ENCODE data around the gene FRMPD1. TPM values are rescaled to one million over a fixed set of nuclear protein-coding genes. Genes with fewer than 3 reads are reported as not detected.

The FRMPD1 gene
- total RNA-seq, 4 donors from 2014 or later = 0.27 to 4.6 (median 0.64) TPM; not detected in 1

DNA sequence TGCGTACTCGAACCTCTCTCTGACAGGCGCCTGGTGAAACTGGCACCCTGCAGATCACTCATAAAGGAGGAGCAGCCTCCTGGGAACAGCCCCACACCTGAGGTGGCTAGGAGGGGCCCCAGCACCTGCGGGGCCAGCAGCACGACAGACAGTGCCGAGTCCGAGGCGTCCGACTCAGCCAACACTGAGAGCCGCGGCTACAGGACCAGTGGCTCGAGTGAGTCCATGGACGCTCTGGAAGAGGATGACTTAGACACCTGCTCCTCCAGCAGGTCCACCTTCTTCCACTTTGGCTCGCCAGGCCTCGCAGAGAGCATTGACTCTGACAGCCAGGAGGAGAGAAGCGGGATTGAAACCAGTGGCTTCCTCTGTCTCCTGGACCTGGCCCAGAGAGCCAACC lies 89.4 kb downstream of the FRMPD1 start:
- H3K27me3 ChIP-seq = no peaks in the 10 kb centered on the region
- H3K36me3 ChIP-seq = no peaks in the 10 kb centered on the region
- WGBS, 2 donors (ENCODE audit: low coverage in 1 of 2) = 88% methylated on average over 16 of the region's 16 CpGs; no CpG with 5 or more reads in 1 of the 2 donors
- no peaks in the 10 kb centered on the region for H3K4me1 ChIP-seq
- no peak for DNase-seq
- TF ChIP-seq POLR2AphosphoS5 (IDR thresholded peaks at IDR 0.05) (no peak), EP300 (IDR thresholded peaks at IDR 0.05; ENCODE audit: low read depth) (no peak), POLR2A (IDR thresholded peaks at IDR 0.05) (no peak)
- TF ChIP-seq, protein P1, sequence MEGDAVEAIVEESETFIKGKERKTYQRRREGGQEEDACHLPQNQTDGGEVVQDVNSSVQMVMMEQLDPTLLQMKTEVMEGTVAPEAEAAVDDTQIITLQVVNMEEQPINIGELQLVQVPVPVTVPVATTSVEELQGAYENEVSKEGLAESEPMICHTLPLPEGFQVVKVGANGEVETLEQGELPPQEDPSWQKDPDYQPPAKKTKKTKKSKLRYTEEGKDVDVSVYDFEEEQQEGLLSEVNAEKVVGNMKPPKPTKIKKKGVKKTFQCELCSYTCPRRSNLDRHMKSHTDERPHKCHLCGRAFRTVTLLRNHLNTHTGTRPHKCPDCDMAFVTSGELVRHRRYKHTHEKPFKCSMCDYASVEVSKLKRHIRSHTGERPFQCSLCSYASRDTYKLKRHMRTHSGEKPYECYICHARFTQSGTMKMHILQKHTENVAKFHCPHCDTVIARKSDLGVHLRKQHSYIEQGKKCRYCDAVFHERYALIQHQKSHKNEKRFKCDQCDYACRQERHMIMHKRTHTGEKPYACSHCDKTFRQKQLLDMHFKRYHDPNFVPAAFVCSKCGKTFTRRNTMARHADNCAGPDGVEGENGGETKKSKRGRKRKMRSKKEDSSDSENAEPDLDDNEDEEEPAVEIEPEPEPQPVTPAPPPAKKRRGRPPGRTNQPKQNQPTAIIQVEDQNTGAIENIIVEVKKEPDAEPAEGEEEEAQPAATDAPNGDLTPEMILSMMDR (IDR thresholded peaks at IDR 0.05) = no peak
- H3K9me3 ChIP-seq = no peaks in the 10 kb centered on the region
- no peak overlapping the region for H3K4me3 ChIP-seq
- in situ Hi-C loops (cut with MboI; ENCODE audit: low pct_ligation_motif_present in 1 of 4, low pct_unique_long_range_greater_than_20kb in 1 of 4, low sequenced_read_pairs in 3 of 4) (no loop called here), intact Hi-C loops (cut with DNase I; ENCODE audit: low total_unique reads) (no loop called here)
- H3K27ac ChIP-seq = no peak overlapping the region

DNA sequence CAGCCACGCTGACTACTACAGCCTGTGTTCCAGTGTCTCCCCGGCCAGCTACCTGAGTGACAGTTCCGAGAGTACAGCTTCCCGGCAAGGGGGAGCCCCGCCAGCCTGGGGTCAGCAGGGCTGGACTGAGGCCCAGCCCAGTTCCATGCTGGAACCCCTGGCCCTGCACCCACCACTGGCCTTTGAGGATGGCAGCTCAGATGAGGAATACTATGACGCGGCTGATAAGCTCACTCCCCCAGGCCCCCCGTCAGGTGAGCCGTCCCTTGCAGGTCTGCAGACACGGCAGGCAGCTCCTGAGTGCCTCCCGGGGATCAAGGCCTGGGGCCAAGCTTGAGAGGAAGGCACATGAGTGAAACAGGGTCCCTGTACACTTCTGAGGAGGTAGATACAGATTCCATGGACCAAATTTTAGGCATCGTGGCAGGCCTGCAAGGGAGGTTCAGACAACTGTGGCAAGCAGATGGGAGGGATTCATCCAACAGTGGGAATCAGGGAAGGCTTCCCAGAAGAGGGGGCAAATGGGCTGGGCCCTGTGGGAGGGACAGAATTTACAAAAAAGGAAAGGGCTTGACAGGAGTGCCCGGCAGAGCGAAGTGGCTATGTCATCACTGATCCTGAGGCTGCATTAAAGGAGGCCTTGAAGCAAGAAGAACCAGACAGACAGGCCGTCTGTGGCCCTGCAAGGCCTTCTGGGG lies 90.0 kb downstream of the FRMPD1 start:
- H3K4me3 ChIP-seq = no peak overlapping the region
- H3K4me1 ChIP-seq = no peaks in the 10 kb centered on the region
- no peak for DNase-seq
- WGBS, 2 donors (ENCODE audit: low coverage in 1 of 2) = 84% methylated on average over 15 of the region's 15 CpGs; no CpG with 5 or more reads in 1 of the 2 donors
- no peaks in the 10 kb centered on the region for H3K36me3 ChIP-seq
- no peaks in the 10 kb centered on the region for H3K27me3 ChIP-seq
- TF ChIP-seq EP300 (IDR thresholded peaks at IDR 0.05; ENCODE audit: low read depth) = no peak
- TF ChIP-seq POLR2AphosphoS5 (IDR thresholded peaks at IDR 0.05) = no peak
- TF ChIP-seq POLR2A (IDR thresholded peaks at IDR 0.05) = no peak
- TF ChIP-seq, protein P1 (IDR thresholded peaks at IDR 0.05) = no peak
- intact Hi-C loops (cut with DNase I; ENCODE audit: low total_unique reads) (no loop called here), in situ Hi-C loops (cut with MboI; ENCODE audit: low pct_ligation_motif_present in 1 of 4, low pct_unique_long_range_greater_than_20kb in 1 of 4, low sequenced_read_pairs in 3 of 4) (no loop called here)
- H3K9me3 ChIP-seq = no peaks in the 10 kb centered on the region
- no peak overlapping the region for H3K27ac ChIP-seq

DNA sequence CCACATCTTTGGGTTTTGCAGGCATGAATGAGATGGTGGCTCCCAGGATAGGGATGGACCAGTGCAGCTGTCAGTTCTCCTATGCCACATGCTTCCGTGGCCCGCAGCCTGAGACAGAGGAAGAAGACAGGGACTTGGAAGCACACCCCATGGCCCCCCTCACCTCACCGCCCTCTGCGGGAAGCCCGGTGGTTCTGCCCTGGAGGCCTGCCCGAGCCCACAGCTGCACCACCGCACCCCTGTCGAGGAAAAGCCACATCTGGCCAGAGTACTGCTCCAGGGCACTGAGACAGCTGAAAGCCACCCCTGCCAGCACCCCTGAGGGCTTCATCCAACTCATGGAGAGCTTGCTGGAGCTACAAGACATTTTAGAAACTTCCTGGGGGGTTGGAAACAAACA lies 95.2 kb downstream of the FRMPD1 start:
- no peak overlapping the region for H3K4me3 ChIP-seq
- no peak overlapping the region for H3K27ac ChIP-seq
- WGBS, 2 donors (ENCODE audit: low coverage in 1 of 2) = 70% methylated on average over 2 of the region's 8 CpGs; no CpG with 5 or more reads in 1 of the 2 donors
- no peaks in the 10 kb centered on the region for H3K36me3 ChIP-seq
- intact Hi-C loops (cut with DNase I; ENCODE audit: low total_unique reads) (no loop called here), in situ Hi-C loops (cut with MboI; ENCODE audit: low pct_ligation_motif_present in 1 of 4, low pct_unique_long_range_greater_than_20kb in 1 of 4, low sequenced_read_pairs in 3 of 4) (no loop called here)
- TF ChIP-seq, protein P1 (IDR thresholded peaks at IDR 0.05) = no peak
- TF ChIP-seq POLR2AphosphoS5 (IDR thresholded peaks at IDR 0.05) (no peak), POLR2A (IDR thresholded peaks at IDR 0.05) (no peak), EP300 (IDR thresholded peaks at IDR 0.05; ENCODE audit: low read depth) (no peak)
- DNase-seq = no peak
- H3K4me1 ChIP-seq = no peaks in the 10 kb centered on the region
- no peaks in the 10 kb centered on the region for H3K9me3 ChIP-seq
- no peaks in the 10 kb centered on the region for H3K27me3 ChIP-seq

DNA sequence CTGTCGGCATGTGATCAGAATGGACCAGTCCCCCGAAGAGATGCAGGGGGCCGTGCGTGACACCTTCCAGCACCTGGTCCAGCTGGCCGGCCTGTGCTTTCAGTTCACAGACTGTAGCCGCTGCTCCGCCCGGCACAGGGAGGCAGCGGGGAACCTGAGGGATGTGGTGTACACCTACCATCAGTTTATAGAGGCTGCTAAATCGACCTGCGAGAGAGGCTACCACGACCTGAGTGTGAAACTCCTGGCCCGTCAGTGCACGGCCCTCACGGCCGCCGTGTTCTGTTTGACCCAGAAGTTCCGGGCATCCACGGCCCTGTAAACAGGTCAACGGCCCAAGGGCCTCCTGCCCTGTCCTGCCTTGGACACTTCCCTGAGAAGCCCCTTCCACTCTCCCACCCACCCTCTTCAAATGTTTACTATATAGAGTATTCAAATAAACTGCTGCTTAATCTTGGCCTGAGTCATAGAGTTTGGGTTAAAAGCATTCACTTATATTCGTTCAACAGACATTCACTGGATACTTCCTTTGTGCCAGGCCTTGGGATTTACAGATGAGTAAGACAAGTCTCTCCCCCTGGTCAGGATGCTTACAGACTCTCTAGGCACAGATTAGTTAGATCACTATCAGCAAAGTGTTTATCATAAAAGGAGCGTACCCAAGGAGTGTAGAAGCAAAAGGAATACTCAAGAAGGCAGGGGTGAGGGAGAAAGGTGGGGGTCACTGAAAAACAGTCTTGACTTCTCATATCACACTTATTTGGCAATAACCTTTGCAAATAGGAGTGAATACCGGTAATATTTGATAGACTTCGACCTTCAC lies 95.9 kb downstream of the FRMPD1 start:
- intact Hi-C loops (cut with DNase I; ENCODE audit: low total_unique reads) = no loop called here
- WGBS, 2 donors (ENCODE audit: low coverage in 1 of 2) = 40 to 76% methylated on average over 4 to 18 of the region's 24 CpGs

More for the DNA sequence above, 95.9 kb downstream of the FRMPD1 start:
- DNase-seq = no peak
- in situ Hi-C loops (cut with MboI; ENCODE audit: low pct_ligation_motif_present in 1 of 4, low pct_unique_long_range_greater_than_20kb in 1 of 4, low sequenced_read_pairs in 3 of 4) = no loop called here
- no peak overlapping the region for H3K27ac ChIP-seq
- H3K9me3 ChIP-seq = no peaks in the 10 kb centered on the region
- no peak overlapping the region for H3K4me3 ChIP-seq
- no peaks in the 10 kb centered on the region for H3K27me3 ChIP-seq
- TF ChIP-seq, protein P1 (IDR thresholded peaks at IDR 0.05) = no peak
- TF ChIP-seq POLR2AphosphoS5 (IDR thresholded peaks at IDR 0.05) (no peak), POLR2A (IDR thresholded peaks at IDR 0.05) (no peak), EP300 (IDR thresholded peaks at IDR 0.05; ENCODE audit: low read depth) (no peak)
- H3K36me3 ChIP-seq = no peaks in the 10 kb centered on the region
- H3K4me1 ChIP-seq = no peaks in the 10 kb centered on the region
